Suppressor macrophage treated with lipopolysaccharide for 4 hours (primary cell): ENCODE data around the gene HIP1.
"Not testable (repeated sequence)": the region's sequence is repeated elsewhere in the genome, so short reads cannot be mapped to it uniquely, and the experiment has no call there.

ENCODE experiments used
- DNase-seq: peaks from one replicate; pipeline ENCODE4 v3.0.0-alpha.2; 2020

Gene HIP1

GRCh38 chr7:75738975-75739795, 444 bp upstream of the HIP1 start:
- DNase-seq, result peak; percentile 100

- no peak for DNase-seq
Measured at GRCh38 chr7:75737856-75738603, 711 bp downstream of the HIP1 start.

DNA sequence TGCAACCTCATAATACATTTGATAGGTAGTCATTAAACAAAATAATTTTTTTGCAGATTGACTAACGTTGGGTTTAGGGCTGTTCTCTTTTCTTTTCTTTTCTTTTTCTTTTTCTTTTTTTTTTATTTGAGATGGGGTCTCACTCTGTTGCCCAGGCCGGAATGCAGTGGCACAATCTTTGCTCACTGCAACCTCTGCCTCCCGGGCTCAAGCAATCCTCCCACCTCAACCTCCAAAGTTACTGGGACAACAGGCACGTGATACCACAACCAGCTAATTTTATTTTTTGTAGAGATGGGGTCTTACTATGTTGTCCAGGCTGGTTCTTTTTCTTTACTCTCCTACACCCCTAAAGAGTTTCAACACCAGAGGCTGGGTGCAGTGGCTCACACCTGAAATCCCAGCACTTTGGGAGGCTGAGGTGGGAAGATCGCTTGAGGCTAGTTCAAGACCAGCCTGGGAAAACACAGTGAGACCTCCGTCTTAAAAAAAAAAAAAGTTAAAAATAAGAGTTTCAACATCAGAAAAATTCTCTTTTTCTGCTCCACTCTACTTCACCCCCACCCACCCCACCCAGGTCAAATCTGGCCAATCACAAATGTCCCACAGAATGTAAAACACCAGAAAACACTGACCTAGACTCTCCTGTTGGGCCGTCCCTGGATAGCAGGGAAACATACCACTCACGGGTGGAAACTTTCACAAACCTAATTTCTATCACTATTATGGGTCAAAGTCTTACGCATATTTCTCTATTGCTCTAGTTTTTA, 3.0 kb downstream of the HIP1 start:
- DNase-seq, result no peak

- no peak for DNase-seq
Measured at GRCh38 chr7:75734586-75735458, 3.9 kb downstream of the HIP1 start.

GRCh38 chr7:75732764-75733630, 5.7 kb downstream of the HIP1 start:
- no peak for DNase-seq

- DNase-seq, result no peak
Measured at GRCh38 chr7:75732016-75732521, 6.7 kb downstream of the HIP1 start.

GRCh38 chr7:75729851-75730274, 8.9 kb downstream of the HIP1 start:
- DNase-seq, result no peak

- DNase-seq, result no peak
Measured at GRCh38 chr7:75727881-75728593, 10.7 kb downstream of the HIP1 start.

- not testable (repeated sequence) for DNase-seq
Measured at GRCh38 chr7:75727351-75727750, 11.4 kb downstream of the HIP1 start.

DNA sequence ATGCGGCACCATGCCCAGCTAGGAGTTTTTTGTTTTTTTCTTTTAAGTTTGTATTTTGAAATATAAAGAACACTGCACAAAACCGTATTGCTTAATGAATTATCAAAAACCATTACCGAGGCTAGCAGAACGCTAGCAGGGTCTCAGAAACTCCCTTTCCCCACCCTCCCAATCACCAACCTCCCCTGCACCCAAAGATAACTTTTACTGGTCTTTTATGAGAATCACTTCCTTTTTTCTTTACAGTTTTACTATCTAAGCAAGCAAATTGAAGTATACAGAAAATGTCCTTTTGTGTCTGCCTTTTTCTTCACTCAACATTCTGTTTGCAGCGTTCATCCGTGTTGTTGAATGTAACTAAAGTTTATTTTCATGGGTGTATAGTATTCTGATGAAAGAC, 13.4 kb downstream of the HIP1 start:
- DNase-seq, result no peak

DNA sequence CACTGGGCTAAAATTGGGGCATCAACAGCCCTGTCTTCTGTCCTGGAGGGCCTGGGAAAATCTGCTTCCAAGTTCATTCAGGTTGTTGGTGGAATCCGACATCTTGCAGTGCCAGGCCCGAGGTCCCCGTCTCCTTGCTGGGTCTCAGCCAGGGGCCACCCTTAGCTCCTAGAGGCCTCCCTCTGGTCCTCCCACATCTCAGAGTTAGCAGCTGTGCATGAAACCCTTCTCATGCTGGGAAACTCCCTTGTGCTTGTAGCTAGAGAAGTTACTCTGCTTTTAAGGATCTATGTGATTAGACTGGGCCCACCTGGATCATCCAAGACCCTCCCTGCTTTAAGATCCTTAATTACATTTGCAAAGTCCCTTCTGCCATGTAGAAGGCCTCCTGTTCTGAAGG, 15.3 kb downstream of the HIP1 start:
- DNase-seq, result no peak

- no peak for DNase-seq
Measured at GRCh38 chr7:75722373-75722772, 16.4 kb downstream of the HIP1 start.

- DNase-seq, result not testable (repeated sequence)
Measured at GRCh38 chr7:75721922-75722321, 16.8 kb downstream of the HIP1 start.

GRCh38 chr7:75721426-75721825, 17.3 kb downstream of the HIP1 start:
- no peak for DNase-seq

GRCh38 chr7:75719626-75720025, 19.1 kb downstream of the HIP1 start:
- no peak for DNase-seq

DNA sequence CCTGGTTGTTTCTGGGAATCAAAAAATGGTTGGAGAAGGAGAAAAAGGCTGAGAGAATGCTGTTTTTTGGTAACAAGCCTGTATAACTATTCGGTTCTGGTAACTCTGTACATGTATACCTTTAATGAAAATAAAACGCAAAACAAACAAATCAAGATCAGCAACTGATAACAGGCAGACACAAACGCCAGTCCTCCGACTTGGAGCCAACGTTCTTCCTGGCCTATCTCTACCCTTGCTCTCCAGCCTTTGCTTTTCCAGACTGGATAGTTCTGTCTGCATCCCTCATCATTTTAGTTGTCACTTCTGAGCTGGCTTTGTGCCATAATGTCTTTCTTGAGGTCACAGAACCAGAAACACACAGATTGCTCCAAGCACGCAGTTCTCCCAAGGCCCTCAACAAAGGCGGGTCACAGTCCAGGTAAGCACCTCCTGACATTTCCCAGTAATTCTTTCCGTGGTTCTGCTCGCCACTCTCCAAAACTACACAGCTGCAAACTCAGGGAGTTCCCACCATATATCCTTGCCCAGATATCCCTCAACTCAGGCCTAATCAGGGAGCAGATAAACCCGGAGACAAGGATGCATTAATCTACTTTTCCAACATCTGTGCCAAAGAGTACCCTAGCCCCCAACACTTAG, 20.2 kb downstream of the HIP1 start:
- no peak for DNase-seq

DNA sequence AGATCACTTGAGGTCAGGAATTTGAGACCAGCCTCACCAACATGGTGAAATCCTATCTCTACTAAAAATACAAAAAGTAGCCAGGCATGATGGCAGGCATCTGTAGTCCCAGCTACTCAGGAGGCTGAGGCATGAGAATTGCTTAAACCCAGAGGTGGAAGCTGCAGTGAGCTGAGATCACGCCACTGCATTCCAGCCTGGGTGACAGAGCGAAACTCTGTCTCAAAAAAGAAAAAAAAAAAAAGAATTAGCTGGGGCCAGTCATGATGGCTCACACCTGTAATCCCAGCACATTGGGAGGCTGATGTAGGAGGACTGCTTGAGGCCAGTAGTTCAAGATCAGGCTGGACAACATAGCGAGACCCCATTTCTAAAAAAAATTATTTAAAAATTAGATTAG, 21.0 kb downstream of the HIP1 start:
- DNase-seq, result not testable (repeated sequence)

- DNase-seq, result no peak
Measured at GRCh38 chr7:75716992-75717626, 21.6 kb downstream of the HIP1 start.

DNA sequence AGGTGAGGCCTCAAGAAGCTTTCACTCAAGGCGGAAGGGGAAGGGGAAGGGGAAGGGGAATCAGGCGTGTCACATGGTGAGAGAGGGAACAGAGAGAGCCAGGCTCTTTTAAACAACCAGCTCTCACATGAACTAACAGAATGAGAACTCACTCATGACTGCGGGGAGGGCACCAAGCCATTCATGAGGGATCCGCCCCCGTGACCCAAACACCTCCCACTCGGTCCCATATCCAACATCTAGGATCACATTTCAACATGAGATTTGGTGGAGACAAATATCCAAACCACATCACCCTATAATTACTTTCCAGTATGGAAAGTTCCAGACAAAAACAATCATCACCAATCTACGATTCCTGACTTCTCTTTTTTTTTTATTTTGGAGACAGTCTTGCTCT, 22.9 kb downstream of the HIP1 start:
- DNase-seq, result no peak
